Islet precursor cell (in vitro differentiated cells): ENCODE results near the gene PAX5.

ENCODE experiments used
- DNase-seq: peaks from one replicate; pipeline ENCODE4 v3.0.0-alpha.2; 2018

PAX5 gene

GRCh38 chr9:36796671-36797419 is 237.2 kb downstream of the PAX5 start:
- no peak for DNase-seq

DNA sequence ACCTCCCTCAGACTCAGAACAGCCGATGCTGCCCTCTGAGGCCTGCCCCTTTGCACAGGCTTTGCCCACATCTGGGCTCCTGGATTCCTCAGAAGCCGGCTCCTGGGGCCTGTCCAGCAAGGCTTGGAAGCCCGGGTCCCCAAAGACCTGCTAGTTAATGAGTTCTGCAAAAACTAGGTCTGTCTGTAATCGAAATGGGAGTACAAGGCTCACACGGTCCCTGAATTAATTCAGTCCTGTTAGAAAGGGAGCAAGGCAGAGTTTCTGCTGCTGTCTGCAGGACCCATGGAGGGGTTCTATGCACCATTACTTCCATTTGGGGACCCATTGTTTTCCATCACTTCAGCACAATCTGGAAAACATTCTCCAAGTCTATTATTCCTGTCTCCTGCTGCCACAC is 239.6 kb downstream of the PAX5 start:
- no peak for DNase-seq

DNA sequence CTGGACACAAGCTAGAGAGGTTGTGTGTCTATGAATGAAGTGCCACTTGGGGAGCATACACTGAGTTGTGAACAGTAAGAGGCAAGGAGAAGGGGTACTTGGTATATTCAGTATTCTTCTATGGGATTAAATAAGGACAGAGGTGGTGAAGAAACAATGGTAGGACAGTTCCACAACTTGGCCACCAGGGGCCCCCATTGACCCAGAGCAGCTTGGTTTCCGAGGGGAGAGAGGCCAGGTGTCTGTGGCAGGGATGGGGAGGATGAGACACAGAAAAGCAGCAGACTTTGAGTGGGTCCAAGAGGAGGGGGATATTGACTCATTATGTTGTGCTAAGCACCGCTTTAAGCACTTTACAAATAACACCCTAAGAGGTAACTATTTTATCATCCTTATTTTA is 240.8 kb downstream of the PAX5 start:
- no peak for DNase-seq

DNA sequence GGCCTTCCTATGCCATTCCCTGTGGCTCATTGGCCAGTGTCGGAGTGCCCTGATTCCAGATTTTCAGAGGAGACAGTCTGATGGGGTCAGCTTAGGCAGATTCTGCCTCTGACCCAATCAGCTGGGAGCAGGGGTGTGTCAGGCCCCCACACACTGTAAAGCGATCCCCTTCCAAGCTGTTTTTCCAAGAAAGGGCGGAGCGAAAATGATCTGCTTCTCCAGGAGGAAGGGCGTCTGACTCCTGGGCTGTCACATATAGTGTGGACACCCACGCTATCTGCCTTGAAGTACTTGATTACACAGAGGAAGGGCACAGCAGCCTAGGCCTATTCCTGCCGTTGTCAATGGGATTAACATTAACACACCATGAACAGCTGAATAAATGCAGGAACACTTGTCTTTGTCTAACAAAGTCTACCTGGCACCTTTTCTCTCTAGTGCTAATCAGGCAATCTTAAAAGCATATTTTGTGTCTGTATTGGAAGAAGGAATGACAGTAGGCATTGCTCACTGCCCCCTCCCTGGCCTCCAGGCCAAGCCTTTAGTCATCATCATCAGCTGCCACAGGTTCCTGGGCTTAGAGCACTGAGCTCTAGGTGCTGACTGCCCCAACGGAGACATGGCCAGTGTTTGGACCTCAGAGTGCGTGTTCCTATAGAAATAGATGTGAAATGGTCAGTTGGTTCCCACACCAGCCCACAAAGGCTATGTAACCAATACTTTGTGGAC is 242.7 kb downstream of the PAX5 start:
- no peak for DNase-seq

- no peak for DNase-seq
These were observed 244.2 kb downstream of the PAX5 start for GRCh38 chr9:36789886-36790285.

GRCh38 chr9:36788534-36788933 is 245.5 kb downstream of the PAX5 start:
- no peak for DNase-seq

DNA sequence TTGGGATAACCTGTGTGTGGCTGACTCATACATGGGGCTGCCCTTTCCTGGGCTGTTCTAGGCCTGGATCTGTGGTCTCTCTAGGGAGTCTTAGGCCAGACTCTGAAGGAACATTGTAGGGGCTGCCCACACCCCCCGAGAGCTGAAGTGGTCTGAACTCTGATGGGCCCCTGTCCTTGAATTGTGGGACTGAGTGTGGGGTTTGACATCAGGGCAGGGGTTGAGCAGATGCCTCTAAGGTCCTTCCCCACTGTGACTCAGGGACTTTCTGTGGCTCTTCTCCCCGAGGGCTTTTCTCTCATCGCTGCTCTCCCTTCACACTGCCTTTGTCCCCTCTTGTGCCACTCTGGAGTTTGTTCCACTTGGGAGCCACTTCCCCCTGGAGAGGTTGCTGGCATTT is 246.4 kb downstream of the PAX5 start:
- DNase-seq: no peak
